Measurements from ENCODE around the gene F2RL2.
A peak's percentile ranks its signal among the peaks of the same experiment; 100 is the strongest.

Gene F2RL2

DNA sequence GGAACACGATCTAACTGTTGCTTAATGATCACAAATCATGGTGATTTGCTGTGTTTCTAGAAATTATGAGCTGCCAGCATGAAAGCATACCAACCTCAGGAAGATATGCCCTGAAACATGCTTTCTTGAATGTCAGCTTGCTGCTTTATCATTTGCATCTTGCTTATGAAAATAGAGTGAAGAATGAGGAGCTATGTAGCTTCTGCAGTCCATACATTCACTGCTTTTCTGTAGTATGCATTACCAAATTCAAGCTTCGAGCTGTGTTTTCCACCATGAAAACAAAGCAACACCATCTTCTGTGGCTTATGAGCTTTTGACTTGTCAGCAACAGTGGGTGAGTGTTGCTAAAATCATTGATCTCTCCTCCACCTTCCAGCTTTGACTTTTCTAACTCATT lies 16.5 kb downstream of the F2RL2 start:
- ChIA-PET POLR2A (no interaction called here), CTCF (interaction anchor here (0.6 to 2.3 kb wide), 6 partner anchors 8 to 269 kb away, joined by 3 to 12 read pairs (median 4); no protein-coding TSS in a partner anchor)
- Histone ChIP-seq H3K27ac (ENCODE audit: extremely low read depth, low read depth, low read length) (no peak overlapping the region), H3K4me3 (ENCODE audit: low read depth, low read length) (no peak overlapping the region), H3K9me3 (ENCODE audit: control insufficient read depth, insufficient read depth, low read depth, low read length) (no peaks in the 10 kb centered on the region), H3K4me1 (ENCODE audit: control insufficient read depth, insufficient read depth, low read length) (no peaks in the 10 kb centered on the region), H3K36me3 (ENCODE audit: control insufficient read depth in 2 of 2, insufficient read depth in 1 of 2, low read length in 2 of 2) (no peaks in the 10 kb centered on the region)
- TF ChIP-seq ZNF837 (tag by site-specific recombination; IDR thresholded peaks at IDR 0.05) (no peak), ZNF530 (tag by site-specific recombination; IDR thresholded peaks at IDR 0.05; ENCODE audit: low read depth) (no peak), ZNF175 (tag by site-specific recombination; IDR thresholded peaks at IDR 0.05) (no peak), ZNF704 (tag by site-specific recombination; IDR thresholded peaks at IDR 0.05) (no peak), ZNF404 (tag by site-specific recombination; IDR thresholded peaks at IDR 0.05) (no peak), ZNF211 (tag by site-specific recombination; IDR thresholded peaks at IDR 0.05; ENCODE audit: low read depth) (no peak), ZNF843 (tag by site-specific recombination; IDR thresholded peaks at IDR 0.05) (no peak), ZNF266 (tag by site-specific recombination; IDR thresholded peaks at IDR 0.05; ENCODE audit: low read depth) (no peak), ZNF76 (tag by site-specific recombination; IDR thresholded peaks at IDR 0.05; ENCODE audit: borderline replicate concordance, low read depth) (no peak), ZNF280C (tag by site-specific recombination; IDR thresholded peaks at IDR 0.05) (no peak), ZFP3 (tag by site-specific recombination; IDR thresholded peaks at IDR 0.05; ENCODE audit: low read depth) (no peak), ZNF311 (tag by site-specific recombination; IDR thresholded peaks at IDR 0.05; ENCODE audit: borderline replicate concordance) (no peak), ZNF580 (tag by site-specific recombination; IDR thresholded peaks at IDR 0.05) (no peak), ZNF221 (tag by site-specific recombination; IDR thresholded peaks at IDR 0.05; ENCODE audit: borderline replicate concordance) (no peak), EGR2 (tag by site-specific recombination; IDR thresholded peaks at IDR 0.05; ENCODE audit: low read depth) (no peak)
- TF ChIP-seq, protein P1, sequence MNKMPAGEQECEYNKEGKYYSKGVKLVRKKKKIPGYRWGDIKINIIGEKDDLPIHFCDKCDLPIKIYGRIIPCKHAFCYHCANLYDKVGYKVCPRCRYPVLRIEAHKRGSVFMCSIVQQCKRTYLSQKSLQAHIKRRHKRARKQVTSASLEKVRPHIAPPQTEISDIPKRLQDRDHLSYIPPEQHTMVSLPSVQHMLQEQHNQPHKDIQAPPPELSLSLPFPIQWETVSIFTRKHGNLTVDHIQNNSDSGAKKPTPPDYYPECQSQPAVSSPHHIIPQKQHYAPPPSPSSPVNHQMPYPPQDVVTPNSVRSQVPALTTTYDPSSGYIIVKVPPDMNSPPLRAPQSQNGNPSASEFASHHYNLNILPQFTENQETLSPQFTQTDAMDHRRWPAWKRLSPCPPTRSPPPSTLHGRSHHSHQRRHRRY (tag by site-specific recombination; IDR thresholded peaks at IDR 0.05): no peak

DNA sequence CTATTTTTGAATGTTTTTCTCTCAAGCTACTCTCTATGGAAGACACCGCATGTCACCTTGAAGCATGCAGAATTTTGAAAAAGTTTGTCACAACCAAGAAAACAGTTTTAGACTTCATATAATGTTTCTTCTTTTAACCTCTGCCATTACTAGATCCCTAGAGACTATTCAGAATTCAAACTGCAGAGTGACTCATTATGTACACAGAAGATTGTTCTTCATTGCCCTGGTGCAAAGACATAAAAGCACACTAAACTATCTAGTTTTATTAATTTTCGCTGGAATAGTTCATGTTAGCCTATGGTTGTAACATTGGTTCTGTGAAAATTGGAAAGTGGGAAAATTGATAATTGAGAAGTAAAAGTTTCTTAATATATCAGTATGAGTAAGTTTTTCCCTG lies 18.4 kb downstream of the F2RL2 start:
- POLR2A ChIA-PET: no interaction called here
- Histone ChIP-seq H3K4me3 (ENCODE audit: low read depth, low read length) (no peak overlapping the region), H3K4me1 (ENCODE audit: control insufficient read depth, insufficient read depth, low read length) (no peaks in the 10 kb centered on the region), H3K9me3 (ENCODE audit: control insufficient read depth, insufficient read depth, low read depth, low read length) (no peaks in the 10 kb centered on the region), H3K27ac (ENCODE audit: extremely low read depth, low read depth, low read length) (no peak overlapping the region), H3K36me3 (ENCODE audit: control insufficient read depth in 2 of 2, insufficient read depth in 1 of 2, low read length in 2 of 2) (no peaks in the 10 kb centered on the region)
- CTCF ChIA-PET: interaction anchor here (0.7 to 1.3 kb wide), 3 partner anchors 26 to 170 kb away, joined by 3 to 9 read pairs (median 3); no protein-coding TSS in a partner anchor
- TF ChIP-seq SCRT2 (tag by site-specific recombination; IDR thresholded peaks at IDR 0.05) (no peak), ZNF10 (tag by site-specific recombination; IDR thresholded peaks at IDR 0.05) (no peak), ZNF366 (tag by site-specific recombination; conservative IDR thresholded peaks at IDR 0.05) (0 out of 2 replicates have a peak, but pooled peaks have one; percentile 15), ZNF560 (tag by site-specific recombination; IDR thresholded peaks at IDR 0.05; ENCODE audit: borderline replicate concordance) (no peak), ZNF280C (tag by site-specific recombination; IDR thresholded peaks at IDR 0.05) (no peak), ZNF112 (tag by site-specific recombination; IDR thresholded peaks at IDR 0.05) (no peak), ZNF785 (tag by site-specific recombination; IDR thresholded peaks at IDR 0.05) (no peak), ELK4 (IDR thresholded peaks at IDR 0.05; ENCODE audit: borderline replicate concordance, low read depth, low read length) (no peak), ZNF670 (tag by site-specific recombination; IDR thresholded peaks at IDR 0.05; ENCODE audit: low read depth) (no peak), ZNF626 (tag by site-specific recombination; IDR thresholded peaks at IDR 0.05) (no peak), WT1 (tag by site-specific recombination; IDR thresholded peaks at IDR 0.05) (0 out of 2 replicates have a peak, but pooled peaks have one; percentile 10), ZNF23 (tag by site-specific recombination; IDR thresholded peaks at IDR 0.05; ENCODE audit: borderline replicate concordance) (no peak), ZNF621 (tag by site-specific recombination; IDR thresholded peaks at IDR 0.05) (no peak), KLF1 (tag by site-specific recombination; IDR thresholded peaks at IDR 0.05) (no peak)
